ENCODE results near the gene CISH. TPM values are rescaled to one million over a fixed set of nuclear protein-coding genes. Genes with fewer than 3 reads are reported as not detected.

CISH gene
- total RNA-seq, 8 experiments from 2014 or later = 0.76 to 5.2 (median 1.8) TPM

DNA sequence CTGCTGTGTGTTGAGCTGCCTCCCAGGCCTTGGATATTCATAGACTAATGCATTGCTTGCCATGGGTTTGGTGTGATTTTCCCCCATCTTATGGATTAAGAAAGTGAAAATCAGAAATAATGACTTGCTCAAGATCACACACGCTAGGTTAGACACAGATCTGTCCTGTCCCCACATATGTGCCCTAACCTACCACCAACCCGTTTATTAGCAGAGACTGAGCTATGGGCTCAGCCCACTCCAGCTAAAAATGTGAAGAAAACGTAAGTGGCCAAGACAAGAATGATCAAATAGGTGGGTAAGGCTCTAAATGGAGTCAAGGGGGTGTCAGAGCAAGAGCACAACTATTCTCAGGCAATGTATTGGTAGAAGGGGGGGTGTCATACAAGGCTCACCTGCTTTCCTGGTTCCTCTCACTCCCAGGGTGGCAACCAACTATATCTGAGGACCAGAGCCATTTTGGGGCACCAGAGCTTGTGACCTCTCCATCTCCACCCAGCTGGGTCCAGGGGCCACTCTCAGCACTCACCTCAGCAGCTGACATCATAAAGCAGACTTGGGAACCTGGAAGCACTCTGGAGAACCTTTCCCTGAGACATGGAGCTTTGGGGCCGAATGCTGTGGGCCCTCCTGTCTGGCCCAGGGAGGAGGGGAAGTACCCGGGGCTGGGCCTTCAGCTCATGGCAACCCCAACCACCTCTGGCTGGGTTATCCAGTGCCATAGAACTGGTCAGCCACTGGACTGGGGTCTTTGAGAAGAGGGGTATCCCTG is 40.9 kb downstream of the CISH start:
- in situ Hi-C loops (cut with MboI; ENCODE audit: low pct_unique_long_range_greater_than_20kb in 2 of 9, low sequenced_read_pairs in 9 of 9, unreplicated experiment in 9 of 9) = loop anchor here in 1 of 9 experiments (5.0 kb wide), 1 partner anchor 42 kb away; the partner anchor contains the start of gene CISH
- no peak for ATAC-seq (replicated peaks in 6 of 8)
- peaks cover 12 to 14% of the 10 kb centered on the region in 2 donors for H3K4me1 ChIP-seq (replicated peaks in 1 of 2)
- H3K4me3 ChIP-seq = peak overlapping the region; percentile 58 to 81 (median 68)
- WGBS, 10 experiments = 34 to 88% (median 75%) methylated on average over 1 to 5 of the region's 5 CpGs; no CpG with 5 or more reads in 1 of the 10 experiments
- no peak overlapping the region for H3K27ac ChIP-seq

DNA sequence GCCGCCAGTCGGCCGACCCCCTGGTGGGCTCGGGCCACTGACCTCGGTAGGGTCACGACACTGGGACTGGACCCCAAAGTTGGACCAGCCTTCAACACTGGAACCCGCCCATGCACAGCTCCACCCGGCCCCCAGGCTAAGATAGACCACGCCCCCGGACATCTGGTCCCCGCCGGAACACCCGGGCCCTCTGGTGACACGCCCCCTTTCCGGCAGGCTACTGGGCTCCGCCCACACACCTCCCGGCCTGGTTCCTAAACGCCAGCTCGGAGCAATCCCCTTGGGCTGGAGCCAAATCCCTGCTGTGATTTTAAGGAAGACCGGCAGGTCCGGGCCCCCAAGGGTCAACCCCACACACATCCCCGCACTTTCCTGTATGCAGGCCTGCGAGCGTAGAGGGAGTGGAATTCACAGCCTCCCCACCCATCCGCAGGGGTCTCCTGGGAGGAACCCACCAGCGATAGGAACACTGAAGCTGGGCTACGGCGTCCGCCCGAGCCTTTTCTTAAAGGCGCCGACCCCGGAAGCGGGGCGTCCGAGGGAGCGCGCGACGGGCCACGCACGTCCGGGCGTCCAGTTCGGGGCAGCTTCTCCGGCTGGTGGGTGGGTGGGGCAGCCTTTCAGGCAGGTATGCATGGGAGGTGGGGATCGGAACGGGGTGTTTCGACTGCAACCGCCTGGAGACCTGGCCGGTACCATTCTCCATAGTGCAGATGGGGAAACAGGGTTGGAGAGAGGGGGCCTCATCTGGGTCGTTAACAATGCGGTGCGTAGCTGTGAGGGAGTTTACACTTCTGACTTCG is 42.4 kb downstream of the CISH start, which contains the start of gene HEMK1:
Gene HEMK1, plus strand, starts transcription at position 576 of the 803 bp plus-strand sequence. CDS start 1,583 bp downstream, outside the sequence.
- peak; percentile 76 to 88 (median 80) for ATAC-seq (replicated peaks in 6 of 8)
- WGBS, 10 experiments = 0 to 1% (median 0%) methylated on average over 1 to 15 of the region's 55 CpGs; no CpG with 5 or more reads in 5 of the 10 experiments
- in situ Hi-C loops (cut with MboI; ENCODE audit: low pct_unique_long_range_greater_than_20kb in 2 of 9, low sequenced_read_pairs in 9 of 9, unreplicated experiment in 9 of 9) = no loop called here
- peaks cover 12 to 14% of the 10 kb centered on the region in 2 donors for H3K4me1 ChIP-seq (replicated peaks in 1 of 2)
- H3K27ac ChIP-seq = peak within 1 kb of the TSS; percentile 94 to 96
- peak within 1 kb of the TSS; percentile 58 to 81 (median 68) for H3K4me3 ChIP-seq

DNA sequence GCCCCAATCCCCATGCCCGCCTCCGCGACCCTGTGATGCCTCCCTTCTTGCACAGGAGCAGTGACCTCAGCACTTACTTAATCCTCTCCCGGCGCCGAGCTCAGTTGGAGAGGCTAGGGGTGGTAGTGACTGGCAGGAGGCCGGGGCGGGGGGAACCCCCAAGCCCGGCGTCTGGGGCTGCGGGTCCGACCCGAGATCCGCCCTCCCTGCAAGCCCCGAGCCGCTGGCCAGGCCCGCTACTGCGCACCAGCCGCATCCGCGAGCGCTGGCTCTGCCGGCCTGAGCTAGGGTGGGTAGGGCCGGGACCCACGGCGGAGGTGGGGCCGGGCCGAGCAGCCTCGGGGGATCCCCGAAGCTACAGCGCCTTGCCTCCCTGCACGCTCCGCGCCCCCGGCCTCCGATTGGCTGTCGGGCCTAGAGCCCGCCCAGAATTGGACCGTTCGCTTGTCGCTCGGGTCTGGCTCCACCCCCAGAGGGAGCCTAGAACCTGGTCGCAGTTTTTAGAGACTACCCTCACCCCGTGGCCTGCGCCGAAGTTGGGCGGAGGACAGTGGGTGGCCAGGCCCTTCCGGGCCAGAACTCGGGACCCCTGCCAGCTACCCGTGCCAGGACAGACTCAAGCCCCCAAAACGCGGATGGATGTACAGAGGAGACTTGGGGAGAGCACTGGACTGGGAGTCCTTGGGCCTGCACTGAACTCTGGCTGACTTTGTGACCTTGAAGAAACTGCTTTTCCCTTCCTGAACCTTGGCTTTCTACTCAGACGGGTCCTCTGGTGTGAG is 44.0 kb downstream of the CISH start, which contains the start of gene C3orf18:
Gene C3orf18, minus strand, starts transcription at position 362 of the 782 bp plus-strand sequence. CDS start 2,048 bp downstream, outside the sequence.
- H3K4me1 ChIP-seq (replicated peaks in 1 of 2) = peaks cover 12 to 14% of the 10 kb centered on the region in 2 donors
- H3K4me3 ChIP-seq = peak within 1 kb of the TSS; percentile 58 to 81 (median 68)
- 0 to 8% (median 0%) methylated on average over 1 to 10 of the region's 53 CpGs; no CpG with 5 or more reads in 7 of the 10 experiments for WGBS, 10 experiments
- in situ Hi-C loops (cut with MboI; ENCODE audit: low pct_unique_long_range_greater_than_20kb in 2 of 9, low sequenced_read_pairs in 9 of 9, unreplicated experiment in 9 of 9) = no loop called here
- H3K27ac ChIP-seq = no peak within 1 kb of the TSS
- ATAC-seq (replicated peaks in 6 of 8) = peak; percentile 52 to 75 (median 65)

DNA sequence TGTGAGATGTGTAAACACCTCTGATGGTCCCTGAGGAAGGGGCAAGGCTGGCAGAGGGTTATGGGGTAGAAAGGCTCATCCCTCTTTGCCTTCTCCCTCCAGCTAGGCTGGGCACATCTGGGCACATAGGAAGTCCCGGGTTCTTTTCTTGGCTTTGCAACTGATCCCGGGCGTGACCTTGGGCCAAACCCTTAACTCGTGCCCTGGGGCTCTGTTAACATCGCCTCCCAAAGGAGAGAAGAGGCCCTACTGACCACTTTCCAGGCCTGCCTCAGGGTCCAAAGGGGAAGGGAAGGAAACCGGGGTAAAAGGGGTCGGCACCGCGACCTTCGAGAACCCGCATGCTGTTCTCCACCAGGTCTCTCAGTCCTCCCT is 44.6 kb downstream of the CISH start:
- peak overlapping the region; percentile 40 to 81 (median 57) for H3K4me3 ChIP-seq
- no peak overlapping the region for H3K27ac ChIP-seq
- ATAC-seq (replicated peaks in 6 of 8) = peak in 2 of 8 experiments; percentile 3 to 4
- WGBS, 10 experiments = 0 to 60% (median 0%) methylated on average over 1 to 4 of the region's 11 CpGs; no CpG with 5 or more reads in 7 of the 10 experiments
- H3K4me1 ChIP-seq (replicated peaks in 1 of 2) = peaks cover 12 to 14% of the 10 kb centered on the region in 2 donors
- in situ Hi-C loops (cut with MboI; ENCODE audit: low pct_unique_long_range_greater_than_20kb in 2 of 9, low sequenced_read_pairs in 9 of 9, unreplicated experiment in 9 of 9) = no loop called here

DNA sequence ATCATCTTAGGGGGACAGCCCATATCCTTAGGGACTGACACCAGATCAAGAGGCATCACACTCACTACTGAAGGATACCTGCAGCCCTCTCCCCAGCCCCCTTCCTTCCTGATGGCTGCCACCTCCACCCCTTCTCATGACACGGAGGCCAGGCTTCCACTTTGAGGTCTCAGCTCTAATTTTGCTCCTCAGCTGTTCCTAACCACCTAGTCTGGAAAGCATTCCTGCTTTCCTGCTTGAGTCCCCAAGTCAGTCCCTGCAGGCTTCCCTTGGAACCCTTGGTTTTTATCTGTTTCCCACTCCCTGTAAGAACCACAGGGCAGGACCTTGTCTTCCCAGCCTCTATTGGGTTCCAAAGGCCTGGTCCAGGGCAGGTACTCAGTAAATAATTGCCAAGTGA is 47.3 kb downstream of the CISH start:
- ATAC-seq (replicated peaks in 6 of 8) = no peak
- no peak overlapping the region for H3K4me3 ChIP-seq
- H3K27ac ChIP-seq = no peak overlapping the region
- peaks cover 7 to 8% of the 10 kb centered on the region in 2 donors for H3K4me1 ChIP-seq (replicated peaks in 1 of 2)
- in situ Hi-C loops (cut with MboI; ENCODE audit: low pct_unique_long_range_greater_than_20kb in 2 of 9, low sequenced_read_pairs in 9 of 9, unreplicated experiment in 9 of 9) = no loop called here
- WGBS, 10 experiments = 20 to 100% (median 82%) methylated on average over 1 of the region's 1 CpG; no CpG with 5 or more reads in 6 of the 10 experiments

DNA sequence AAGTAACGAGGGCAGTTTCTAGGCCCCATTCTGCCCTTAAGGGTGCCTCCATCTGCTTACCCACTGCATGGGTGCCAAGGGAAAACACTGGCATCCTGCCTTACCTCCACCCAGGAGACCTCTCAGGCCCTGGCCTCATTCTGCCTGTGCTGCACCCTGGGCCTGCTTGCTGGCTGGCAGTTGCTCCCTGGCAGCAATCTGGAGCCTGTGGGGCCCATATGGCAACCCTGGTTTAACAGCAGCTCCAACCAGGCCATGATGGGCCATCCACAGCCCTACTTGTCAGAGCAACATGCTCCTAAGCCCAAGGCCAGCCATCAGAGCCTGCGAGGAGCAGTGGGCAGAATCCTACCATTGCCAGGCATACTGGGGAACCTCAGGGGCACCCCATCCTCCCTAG is 47.7 kb downstream of the CISH start:
- H3K4me3 ChIP-seq = no peak overlapping the region
- no peak overlapping the region for H3K27ac ChIP-seq
- peaks cover 7 to 8% of the 10 kb centered on the region in 2 donors for H3K4me1 ChIP-seq (replicated peaks in 1 of 2)
- ATAC-seq (replicated peaks in 6 of 8) = no peak
- 67 to 100% (median 100%) methylated on average over 1 of the region's 2 CpGs; no CpG with 5 or more reads in 6 of the 10 experiments for WGBS, 10 experiments
- in situ Hi-C loops (cut with MboI; ENCODE audit: low pct_unique_long_range_greater_than_20kb in 2 of 9, low sequenced_read_pairs in 9 of 9, unreplicated experiment in 9 of 9) = no loop called here

DNA sequence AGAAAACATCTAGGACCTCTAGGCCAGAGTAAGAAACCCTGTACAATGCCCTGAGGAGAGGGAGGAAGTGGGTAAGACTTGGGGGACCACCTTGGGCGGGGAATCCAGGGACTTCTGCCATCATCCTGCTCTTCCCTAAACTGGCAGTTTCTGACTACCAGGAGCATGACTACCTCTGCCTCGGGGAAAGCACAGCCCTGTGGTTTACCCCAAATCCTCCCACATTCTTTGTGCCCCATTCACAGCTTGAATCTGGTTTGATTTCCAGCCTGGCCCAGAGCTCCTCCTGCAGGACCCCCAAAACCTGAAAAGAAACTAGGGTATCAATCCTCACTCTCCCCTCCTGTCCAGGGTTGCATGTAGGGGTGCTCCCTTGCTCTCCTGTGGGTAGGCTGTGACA is 48.7 kb downstream of the CISH start:
- in situ Hi-C loops (cut with MboI; ENCODE audit: low pct_unique_long_range_greater_than_20kb in 2 of 9, low sequenced_read_pairs in 9 of 9, unreplicated experiment in 9 of 9) = no loop called here
- 100% methylated on average over 1 of the region's 2 CpGs; no CpG with 5 or more reads in 9 of the 10 experiments for WGBS, 10 experiments

DNA sequence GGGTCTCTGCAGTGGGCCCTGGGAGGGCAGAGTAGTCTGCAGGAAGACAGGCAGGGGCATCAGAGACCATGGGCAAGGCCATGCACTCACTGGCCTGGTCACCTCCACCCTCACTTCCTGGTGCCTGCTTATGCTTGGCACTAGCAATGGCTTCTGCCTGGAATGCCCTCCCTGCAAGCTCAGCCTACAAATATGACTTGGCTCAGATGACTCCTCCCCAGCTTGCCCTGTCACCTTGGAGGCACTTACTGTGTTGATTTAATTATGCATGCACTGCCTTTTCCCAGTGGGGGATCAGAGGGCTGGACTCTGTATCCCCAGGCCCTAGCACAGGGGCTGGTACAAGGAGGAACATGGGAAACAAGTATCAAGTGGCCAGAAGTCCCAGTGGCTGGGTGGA is 51.9 kb downstream of the CISH start:
- peak in 4 of 8 experiments; percentile 15 to 78 (median 69) for ATAC-seq (replicated peaks in 6 of 8)
- H3K27ac ChIP-seq = no peak overlapping the region
- in situ Hi-C loops (cut with MboI; ENCODE audit: low pct_unique_long_range_greater_than_20kb in 2 of 9, low sequenced_read_pairs in 9 of 9, unreplicated experiment in 9 of 9) = loop anchor here in 2 of 9 experiments (10.0 kb wide), 1 partner anchor 215 kb away; the partner anchor contains the start of genes RASSF1 (in 2 of the 2) and ZMYND10 (in 2 of the 2)
- H3K4me1 ChIP-seq (replicated peaks in 1 of 2) = no peaks in the 10 kb centered on the region
- H3K4me3 ChIP-seq = no peak overlapping the region

More for the DNA sequence above, 48.7 kb downstream of the CISH start:
- peaks cover 2 to 5% of the 10 kb centered on the region in 2 donors for H3K4me1 ChIP-seq (replicated peaks in 1 of 2)
- ATAC-seq (replicated peaks in 6 of 8) = no peak
- H3K27ac ChIP-seq = no peak overlapping the region
- H3K4me3 ChIP-seq = no peak overlapping the region

DNA sequence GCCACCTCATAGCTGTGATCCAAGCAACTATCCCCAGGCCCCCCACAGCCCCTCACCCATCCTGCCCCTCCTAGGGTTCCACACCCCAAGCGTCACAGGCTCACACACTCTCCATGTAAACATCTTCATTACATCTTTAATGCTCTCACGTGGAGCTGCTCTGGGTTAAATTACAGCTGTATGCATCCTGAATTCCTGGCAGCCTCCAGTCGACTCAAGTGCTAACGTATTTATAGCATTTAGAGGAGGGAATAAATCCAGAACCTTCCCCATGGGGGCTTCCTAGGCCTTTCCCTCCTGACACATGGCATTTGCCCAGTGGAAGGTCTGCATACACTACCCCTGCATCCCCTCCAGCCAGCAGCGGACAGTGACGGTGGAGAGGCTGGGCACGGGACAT is 53.7 kb downstream of the CISH start:
- Histone ChIP-seq H3K4me1 (replicated peaks in 1 of 2) (no peaks in the 10 kb centered on the region), H3K4me3 (no peak overlapping the region), H3K27ac (no peak overlapping the region)
- peak in 5 of 8 experiments; percentile 17 to 83 (median 68) for ATAC-seq (replicated peaks in 6 of 8)
- in situ Hi-C loops (cut with MboI; ENCODE audit: low pct_unique_long_range_greater_than_20kb in 2 of 9, low sequenced_read_pairs in 9 of 9, unreplicated experiment in 9 of 9) = loop anchor here in 2 of 9 experiments (10.0 kb wide), 1 partner anchor 213 kb away; the partner anchor contains the start of genes RASSF1 (in 2 of the 2) and ZMYND10 (in 2 of the 2)
- 0 to 40% methylated on average over 1 to 2 of the region's 7 CpGs; no CpG with 5 or more reads in 8 of the 10 experiments for WGBS, 10 experiments

DNA sequence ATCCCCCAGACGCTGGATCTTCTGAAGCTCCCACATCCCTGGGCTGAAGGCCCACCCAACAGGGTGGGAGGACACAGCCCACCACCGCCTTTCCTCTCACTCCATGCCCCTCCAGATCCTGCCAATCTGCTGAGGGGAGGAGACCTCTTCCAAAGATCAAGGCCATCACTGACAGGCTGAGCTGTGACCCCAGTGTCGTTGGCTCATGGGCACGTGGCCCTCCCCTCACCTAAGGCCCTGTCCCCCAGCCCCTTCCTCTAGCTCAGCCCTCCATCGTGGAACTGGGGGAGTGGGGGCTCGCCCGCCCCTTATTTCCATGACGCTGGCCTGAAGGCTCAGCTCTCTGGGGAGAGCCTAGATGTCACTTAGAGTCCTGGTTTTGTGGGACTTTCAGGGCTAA is 54.5 kb downstream of the CISH start:
- Histone ChIP-seq H3K4me3 (no peak overlapping the region), H3K27ac (no peak overlapping the region), H3K4me1 (replicated peaks in 1 of 2) (no peaks in the 10 kb centered on the region)
- 0% methylated on average over 1 of the region's 8 CpGs; no CpG with 5 or more reads in 9 of the 10 experiments for WGBS, 10 experiments
- ATAC-seq (replicated peaks in 6 of 8) = no peak
- in situ Hi-C loops (cut with MboI; ENCODE audit: low pct_unique_long_range_greater_than_20kb in 2 of 9, low sequenced_read_pairs in 9 of 9, unreplicated experiment in 9 of 9) = loop anchor here in 2 of 9 experiments (10.0 kb wide), 1 partner anchor 212 kb away; the partner anchor contains the start of genes RASSF1 (in 2 of the 2) and ZMYND10 (in 2 of the 2)
